ENCODE results near the gene DCAF11.

DNA sequence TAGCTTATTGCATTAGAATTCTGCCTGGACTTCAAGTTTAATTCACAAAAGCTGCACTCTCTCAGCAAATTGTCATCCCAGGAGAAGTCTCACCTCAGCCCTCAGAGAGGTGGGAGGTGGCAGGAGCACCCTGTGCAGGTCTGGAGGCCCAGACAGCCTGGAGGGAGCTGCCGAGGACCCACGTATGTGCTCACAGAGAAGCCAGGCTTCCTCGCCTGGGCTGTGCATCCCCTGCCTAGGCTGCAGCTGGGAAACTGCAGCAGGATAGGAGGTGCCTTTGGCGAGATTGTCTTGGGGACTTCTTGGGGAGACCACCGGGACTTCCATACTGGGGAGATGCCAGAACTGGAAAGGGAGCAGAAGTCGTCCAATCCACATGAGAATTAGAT, 34.4 kb upstream of the DCAF11 start:
- TF ChIP-seq, protein P1, sequence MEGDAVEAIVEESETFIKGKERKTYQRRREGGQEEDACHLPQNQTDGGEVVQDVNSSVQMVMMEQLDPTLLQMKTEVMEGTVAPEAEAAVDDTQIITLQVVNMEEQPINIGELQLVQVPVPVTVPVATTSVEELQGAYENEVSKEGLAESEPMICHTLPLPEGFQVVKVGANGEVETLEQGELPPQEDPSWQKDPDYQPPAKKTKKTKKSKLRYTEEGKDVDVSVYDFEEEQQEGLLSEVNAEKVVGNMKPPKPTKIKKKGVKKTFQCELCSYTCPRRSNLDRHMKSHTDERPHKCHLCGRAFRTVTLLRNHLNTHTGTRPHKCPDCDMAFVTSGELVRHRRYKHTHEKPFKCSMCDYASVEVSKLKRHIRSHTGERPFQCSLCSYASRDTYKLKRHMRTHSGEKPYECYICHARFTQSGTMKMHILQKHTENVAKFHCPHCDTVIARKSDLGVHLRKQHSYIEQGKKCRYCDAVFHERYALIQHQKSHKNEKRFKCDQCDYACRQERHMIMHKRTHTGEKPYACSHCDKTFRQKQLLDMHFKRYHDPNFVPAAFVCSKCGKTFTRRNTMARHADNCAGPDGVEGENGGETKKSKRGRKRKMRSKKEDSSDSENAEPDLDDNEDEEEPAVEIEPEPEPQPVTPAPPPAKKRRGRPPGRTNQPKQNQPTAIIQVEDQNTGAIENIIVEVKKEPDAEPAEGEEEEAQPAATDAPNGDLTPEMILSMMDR (IDR thresholded peaks at IDR 0.05; ENCODE audit: insufficient read depth, low read length, poor library complexity, severe bottlenecking) = no peak
- TF ChIP-seq EZH2phosphoT487 (conservative IDR thresholded peaks at IDR 0.05; ENCODE audit: low read length) = no peak
